HG03558 (cell line): Measurements from ENCODE around the gene TMC5.

Experiments
- ATAC-seq: cut with Tn5 transposase; IDR thresholded peaks from one replicate; pipeline ENCODE4 v1.9.1; 2021; ENCODE audit warnings: moderate number of reproducible peaks; ENCODE audit not compliant: unreplicated experiment; ENCODE audit errors: extremely low read depth

The TMC5 gene

GRCh38 chr16:19450186-19450585 lies 32.5 kb downstream of the TMC5 start:
- no peak for ATAC-seq

DNA sequence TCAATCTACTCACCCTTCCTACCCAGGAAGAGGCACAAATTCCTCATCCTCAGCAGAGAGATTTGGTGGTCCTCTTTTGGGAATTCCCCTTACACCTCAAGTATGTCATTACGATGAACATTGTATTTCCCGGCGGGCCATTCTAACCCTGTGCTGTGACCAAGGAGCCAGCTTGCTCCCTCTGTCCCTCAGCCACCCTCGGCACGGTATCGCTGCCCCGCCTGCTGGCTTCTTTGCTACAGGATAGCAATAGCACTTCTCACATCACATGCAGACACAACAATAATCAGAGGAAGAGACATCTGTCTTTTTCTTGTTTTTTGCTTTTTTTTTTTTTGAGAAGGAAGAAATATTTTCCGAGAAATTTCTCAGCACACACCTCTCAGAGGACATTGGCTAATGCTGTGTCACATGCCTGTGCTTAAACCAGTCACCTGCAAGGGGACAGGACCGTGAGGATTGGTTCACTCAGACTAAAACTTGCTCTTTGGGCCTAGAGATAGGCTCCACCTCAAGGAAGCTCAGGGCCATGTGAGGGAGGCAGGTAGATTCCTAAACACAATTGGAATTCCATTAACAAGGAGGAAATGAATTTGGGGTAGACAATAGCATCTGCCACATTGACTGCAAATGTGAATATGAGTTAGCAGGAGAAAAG lies 41.2 kb downstream of the TMC5 start:
- no peak for ATAC-seq

DNA sequence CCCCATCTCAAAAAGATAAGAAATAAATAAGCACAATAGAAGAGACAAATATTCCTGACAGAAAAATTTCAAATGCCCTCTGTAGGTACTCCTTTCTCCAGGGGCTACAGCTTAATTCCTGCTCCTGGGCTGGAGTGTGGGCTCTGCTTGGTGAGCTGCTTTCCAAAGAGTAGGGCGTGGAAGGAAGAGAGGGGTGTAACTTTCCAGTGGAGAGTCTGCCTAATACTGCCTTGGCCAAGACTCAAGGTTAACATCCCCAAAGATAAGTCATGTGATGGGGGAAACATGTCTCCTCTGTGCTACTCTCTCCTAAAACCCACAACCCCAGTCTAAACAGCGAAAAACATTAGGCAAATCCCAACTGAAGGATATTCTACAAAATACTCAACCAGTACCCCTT lies 42.7 kb downstream of the TMC5 start:
- ATAC-seq: no peak

GRCh38 chr16:19463468-19464315 lies 46.0 kb downstream of the TMC5 start:
- no peak for ATAC-seq

DNA sequence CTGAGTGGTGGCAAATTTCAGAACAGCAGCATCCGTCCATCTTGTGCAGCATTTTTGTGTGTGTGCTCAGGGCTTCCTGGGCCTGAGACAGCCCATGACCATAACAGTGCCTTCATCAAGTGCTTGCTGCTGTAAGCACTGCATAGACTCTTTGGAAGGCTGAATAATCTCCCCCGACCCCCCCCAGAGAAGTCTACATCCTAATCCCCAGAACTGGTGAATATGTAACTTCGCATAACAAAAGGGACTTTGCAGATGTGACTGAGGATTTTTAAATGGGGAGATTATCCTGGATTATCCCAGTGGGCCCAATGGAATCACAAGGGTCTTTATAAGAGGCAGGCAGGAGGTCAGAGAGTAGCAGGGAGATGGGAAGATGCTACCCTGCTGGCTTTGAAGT lies 50.6 kb downstream of the TMC5 start:
- no peak for ATAC-seq

DNA sequence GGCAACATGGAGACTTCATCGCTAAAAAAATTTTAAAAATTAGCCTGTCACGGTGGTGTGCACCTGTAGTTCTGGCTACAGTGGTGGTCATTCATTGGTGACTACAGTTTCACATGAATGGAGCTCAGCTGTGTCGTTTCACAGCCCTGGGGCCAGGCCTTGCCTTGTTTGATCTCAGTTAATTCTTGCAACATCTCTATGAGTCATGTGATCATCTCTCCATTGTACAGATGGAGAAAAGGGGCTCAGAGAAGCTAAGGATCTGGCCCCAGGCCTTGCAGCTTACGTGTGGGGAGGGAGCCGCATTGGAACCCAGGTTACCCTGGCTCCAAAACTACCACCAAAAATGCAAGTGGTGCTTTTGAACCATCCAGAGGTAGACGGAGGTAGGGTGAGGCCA lies 54.8 kb downstream of the TMC5 start:
- ATAC-seq: no peak

- no peak for ATAC-seq
Measured at GRCh38 chr16:19474617-19475016, 56.9 kb downstream of the TMC5 start.

DNA sequence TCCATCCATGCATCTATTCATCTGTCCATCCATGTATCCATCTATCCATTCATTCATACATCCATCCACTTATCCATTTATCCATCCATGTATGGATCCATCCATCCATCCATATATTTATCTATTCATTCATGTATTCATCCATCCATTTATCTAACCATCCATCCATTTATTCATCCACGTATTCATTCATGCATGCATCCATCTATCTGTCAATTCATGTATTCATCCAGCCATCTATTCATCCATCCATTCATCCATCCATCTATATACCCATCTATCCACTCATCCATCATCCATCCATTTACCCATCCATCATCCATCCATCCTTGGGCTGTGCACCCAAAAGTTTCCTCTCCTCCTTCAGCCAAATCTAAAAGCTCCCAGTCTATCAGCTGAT lies 60.8 kb downstream of the TMC5 start:
- no peak for ATAC-seq

DNA sequence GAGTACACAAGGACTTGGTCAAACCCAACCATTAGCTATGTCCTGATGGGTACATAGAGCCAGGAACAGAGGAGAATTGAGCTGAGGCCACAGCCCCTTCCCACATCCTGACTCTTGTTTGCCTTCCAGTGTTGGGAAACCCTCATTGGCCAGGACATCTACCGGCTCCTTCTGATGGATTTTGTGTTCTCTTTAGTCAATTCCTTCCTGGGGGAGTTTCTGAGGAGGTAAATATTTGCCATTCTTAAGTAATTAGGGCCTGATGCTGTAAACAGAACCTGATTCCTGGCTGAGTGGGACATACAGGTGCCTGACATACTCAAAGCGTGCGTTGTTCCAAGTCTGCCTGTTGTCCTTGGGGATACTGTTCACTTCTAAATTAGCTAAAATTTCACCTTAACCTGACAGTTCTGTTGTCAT lies 61.6 kb downstream of the TMC5 start:
- no peak for ATAC-seq

DNA sequence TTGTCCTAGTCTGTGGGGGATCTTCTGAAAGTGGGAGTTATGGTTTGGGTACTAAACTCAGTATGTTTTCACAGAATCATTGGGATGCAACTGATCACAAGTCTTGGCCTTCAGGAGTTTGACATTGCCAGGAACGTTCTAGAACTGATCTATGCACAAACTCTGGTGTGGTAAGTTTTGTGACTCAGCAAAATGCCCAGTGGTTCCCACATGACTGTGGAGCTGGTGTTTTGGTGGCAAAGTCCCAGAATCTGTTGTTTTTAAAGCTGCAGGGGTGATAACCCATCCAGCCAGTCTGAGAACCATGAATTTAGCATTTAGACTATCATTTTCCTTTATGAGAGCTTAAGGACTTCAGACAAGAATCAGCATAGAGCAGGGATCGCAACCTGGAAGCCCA lies 63.6 kb downstream of the TMC5 start:
- ATAC-seq: no peak

DNA sequence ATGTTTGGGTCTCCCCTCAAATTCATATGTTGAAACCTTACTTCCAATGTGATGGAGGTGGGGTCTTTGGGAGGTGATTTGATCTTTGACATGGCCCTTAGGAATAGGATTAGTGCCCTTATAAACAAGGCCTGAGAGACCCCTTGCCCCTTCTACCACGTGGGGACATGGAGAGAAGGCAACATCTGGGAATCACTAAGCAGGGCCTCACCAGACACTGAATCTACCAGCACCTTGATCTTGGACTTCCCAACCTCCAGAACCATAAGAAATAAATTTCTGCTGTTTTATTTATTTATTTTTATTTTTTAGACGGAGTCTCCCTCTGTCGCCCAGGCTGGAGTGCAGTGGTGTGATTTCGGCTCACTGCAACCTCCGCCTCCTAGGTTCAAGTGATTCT lies 64.1 kb downstream of the TMC5 start:
- no peak for ATAC-seq

GRCh38 chr16:19482291-19482690 lies 64.6 kb downstream of the TMC5 start:
- no peak for ATAC-seq

DNA sequence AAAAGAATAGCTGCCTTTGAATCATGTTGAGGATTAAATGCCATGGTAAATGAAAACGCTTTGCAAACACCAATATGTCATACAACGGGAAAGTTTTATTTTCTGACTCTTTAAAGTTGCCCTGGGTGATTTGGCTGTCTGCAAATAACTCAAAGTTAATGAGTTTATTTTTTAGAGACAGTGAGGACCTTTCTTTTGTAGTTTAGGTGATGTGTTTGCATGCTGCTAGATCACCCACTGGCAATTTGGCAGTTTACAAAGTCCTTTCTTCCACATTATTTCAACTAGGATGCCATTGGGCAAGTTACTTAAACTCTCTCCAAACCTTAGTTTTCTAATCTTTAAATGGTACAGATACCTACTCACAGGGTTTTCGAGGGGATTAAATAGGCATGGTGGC lies 66.4 kb downstream of the TMC5 start:
- ATAC-seq: no peak

DNA sequence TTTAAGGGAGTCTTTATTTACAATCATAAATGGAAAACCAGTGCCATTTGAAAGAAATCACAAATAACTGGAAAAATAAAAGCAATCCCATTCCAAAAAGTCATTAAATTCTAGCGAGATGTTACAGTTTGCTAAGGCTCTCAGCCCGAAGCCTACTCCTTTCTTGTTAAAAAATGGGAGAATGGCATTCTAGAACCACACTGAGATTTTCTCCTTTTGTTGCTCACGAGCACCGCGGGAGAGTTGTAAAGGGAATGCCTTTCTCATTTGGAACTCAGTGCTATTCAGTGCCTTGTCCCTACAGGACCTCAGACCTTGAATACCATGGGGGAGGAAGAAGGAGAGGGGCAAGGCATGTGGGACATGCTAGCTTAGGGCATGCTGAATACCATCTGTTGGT lies 67.9 kb downstream of the TMC5 start:
- ATAC-seq: no peak

DNA sequence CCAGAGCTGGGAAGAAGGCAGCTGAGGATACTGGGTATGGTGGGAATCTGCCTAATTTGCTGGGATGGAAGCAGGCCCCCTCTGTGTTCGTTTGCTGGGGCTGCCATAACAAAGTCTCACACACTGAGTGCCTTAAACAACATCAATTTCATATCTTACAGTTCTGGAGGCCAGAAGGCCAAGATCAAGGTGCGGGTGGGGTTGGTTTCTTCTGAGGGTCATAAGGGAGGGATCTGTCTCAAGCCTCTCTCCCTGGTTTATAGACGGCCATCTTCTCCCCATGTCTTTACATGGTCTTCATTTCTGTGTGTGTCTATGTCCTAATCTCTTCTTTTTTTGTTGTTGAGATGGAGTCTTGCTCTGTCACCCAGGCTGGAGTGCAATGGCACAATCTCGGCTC lies 68.4 kb downstream of the TMC5 start:
- no peak for ATAC-seq

DNA sequence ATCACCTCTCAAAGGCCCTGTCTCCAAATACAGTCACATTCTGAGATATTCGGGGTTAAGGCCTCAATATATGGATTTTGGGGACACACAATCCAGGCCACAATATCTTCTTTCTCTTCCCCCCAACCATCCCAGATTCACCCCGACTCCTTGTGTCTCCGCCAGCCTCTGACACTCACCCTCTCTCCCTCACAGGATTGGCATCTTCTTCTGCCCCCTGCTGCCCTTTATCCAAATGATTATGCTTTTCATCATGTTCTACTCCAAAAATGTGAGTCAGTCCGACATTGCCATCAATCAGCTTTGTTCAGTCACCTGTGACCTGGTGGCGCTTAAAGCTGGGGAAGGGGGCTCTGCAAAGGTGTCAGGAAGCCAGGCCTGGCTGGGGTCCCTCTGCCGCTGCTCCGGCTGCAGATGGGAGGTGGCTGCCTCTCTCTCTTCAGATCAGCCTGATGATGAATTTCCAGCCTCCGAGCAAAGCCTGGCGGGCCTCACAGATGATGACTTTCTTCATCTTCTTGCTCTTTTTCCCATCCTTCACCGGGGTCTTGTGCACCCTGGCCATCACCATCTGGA lies 69.2 kb downstream of the TMC5 start:
- ATAC-seq: no peak

DNA sequence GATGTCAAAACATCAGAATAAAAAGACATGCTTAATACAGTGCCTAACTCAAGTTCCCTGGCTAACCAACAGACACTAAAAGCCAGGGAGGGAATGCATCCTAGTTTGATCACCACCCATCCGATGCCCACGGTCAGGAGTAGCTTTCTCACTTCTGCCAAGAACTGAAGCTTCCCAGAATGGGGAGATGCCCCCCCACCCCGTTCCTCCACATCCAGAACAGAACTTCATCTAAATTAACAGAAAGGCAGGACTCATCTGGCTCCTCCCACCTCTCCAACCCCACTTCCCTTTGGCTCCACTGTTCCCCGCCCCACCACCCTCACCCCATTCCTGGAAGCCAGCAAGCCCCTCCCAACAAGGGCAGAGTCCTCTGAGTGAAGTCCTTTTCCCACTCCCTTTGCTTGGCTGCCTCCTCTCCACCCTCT lies 70.5 kb downstream of the TMC5 start:
- no peak for ATAC-seq

DNA sequence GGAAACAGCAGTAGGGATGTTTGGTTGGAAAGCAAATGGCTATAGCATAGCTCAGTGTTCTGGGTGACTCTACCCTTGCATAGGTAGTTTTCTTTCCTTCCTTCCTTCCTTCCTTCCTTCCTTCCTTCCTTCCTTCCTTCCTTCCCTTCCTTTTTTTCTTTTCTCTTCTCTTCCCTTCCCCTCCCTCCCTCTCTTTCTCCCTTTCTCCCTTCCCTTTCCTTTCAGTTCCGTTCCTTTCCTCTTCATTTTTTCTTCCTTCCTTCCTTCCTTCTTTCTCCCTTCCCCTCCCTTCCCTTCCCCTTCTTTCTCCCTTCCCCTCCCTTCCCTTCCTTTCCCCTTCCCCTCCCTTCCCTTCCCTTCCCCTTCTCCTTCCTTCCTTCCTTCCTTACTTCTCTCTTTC lies 72.9 kb downstream of the TMC5 start:
- no peak for ATAC-seq

GRCh38 chr16:19497176-19497575 lies 79.5 kb downstream of the TMC5 start:
- no peak for ATAC-seq

GRCh38 chr16:19499006-19499405 lies 81.3 kb downstream of the TMC5 start:
- ATAC-seq: no peak

DNA sequence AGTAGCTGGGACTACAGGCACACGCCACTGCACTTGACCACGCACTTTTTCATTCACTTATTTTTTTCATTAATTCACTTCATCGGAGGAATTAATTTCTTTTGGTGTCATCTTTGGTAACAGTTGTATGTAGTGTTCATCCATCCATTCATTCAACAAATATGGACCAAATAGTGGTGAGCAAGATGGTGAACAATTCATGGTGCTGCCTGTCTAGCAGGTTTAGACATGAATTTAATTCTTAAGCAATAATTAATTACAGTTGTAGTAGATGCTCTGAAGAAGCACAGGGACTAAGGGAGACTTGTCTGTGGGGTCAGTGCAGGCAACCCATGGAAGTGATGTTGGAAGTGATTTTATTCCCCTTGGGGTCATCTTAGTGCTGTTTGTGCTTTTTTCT lies 81.8 kb downstream of the TMC5 start:
- no peak for ATAC-seq
